Naive thymus-derived CD4-positive, alpha-beta T cell (primary cell): ENCODE data around the gene XPNPEP3. TPM values are rescaled to one million over a fixed set of nuclear protein-coding genes. Genes with fewer than 3 reads are reported as not detected.

ENCODE experiments used
- ATAC-seq: fragments of 150-1000 bp; cut with Tn5 transposase; 2 replicates; pipeline ENCODE4 v1.10.0; 2021; ENCODE audit warnings: mild to moderate bottlenecking, moderate library complexity
- CTCF ChIA-PET: fragments of 350-600 bp; sonication (Branson Sonifier 250); formaldehyde crosslinking; loops from one replicate; lab custom pipeline; 2021; ENCODE audit warnings: antibody characterized with exemption; lab: Charles Lee
- POLR2A ChIA-PET: fragments of 350-600 bp; sonication (Branson Sonifier 250); formaldehyde crosslinking; loops from one replicate; lab custom pipeline; 2021; ENCODE audit warnings: antibody characterized with exemption, inconsistent platforms; lab: Charles Lee
- DNase-seq, 9 donors: peaks; one replicate each; pipeline versions ENCODE4 v3.0.0 to v3.0.0-alpha.2; 2020 to 2022; ENCODE audit warnings: mixed read lengths in 1 of 9
- H3K27ac ChIP-seq: one replicate; pipeline ENCODE4 v1.7.0; 2013; ENCODE audit warnings: mild to moderate bottlenecking, low read depth, low read length, moderate library complexity
- H3K27me3 ChIP-seq, 2 donors: one replicate each; pipeline ENCODE4 v1.7.0; 2013; ENCODE audit warnings: low read length in 2 of 2, mild to moderate bottlenecking in 2 of 2, moderate library complexity in 2 of 2; ENCODE audit not compliant: control insufficient read depth in 2 of 2, insufficient read depth in 2 of 2
- H3K36me3 ChIP-seq, 3 experiments: 1 replicate in 2 of 3; 2 replicates in 1 of 3; pipeline ENCODE4 v1.7.0; 2013; ENCODE audit warnings: low read length in 3 of 3, mild to moderate bottlenecking in 3 of 3, moderate library complexity in 1 of 3; ENCODE audit not compliant: insufficient read depth in 3 of 3, control insufficient read depth in 2 of 3
- H3K4me1 ChIP-seq, 2 donors: one replicate each; pipeline ENCODE4 v1.7.0; 2013; ENCODE audit warnings: low read length in 2 of 2, mild to moderate bottlenecking in 2 of 2, moderate library complexity in 1 of 2; ENCODE audit not compliant: control insufficient read depth in 2 of 2, insufficient read depth in 2 of 2
- H3K4me3 ChIP-seq: 2 replicates; pipeline ENCODE4 v1.7.0; 2013; ENCODE audit warnings: mild to moderate bottlenecking, low read length
- H3K9me3 ChIP-seq, 3 experiments: 1 replicate in 2 of 3; 2 replicates in 1 of 3; pipeline ENCODE4 v1.7.0; 2013; ENCODE audit warnings: low read length in 3 of 3; ENCODE audit not compliant: control insufficient read depth in 2 of 3
- H3K27ac Mint-ChIP-seq, 9 donors: one replicate each; pipeline ENCODE4 v1.8.0; 2020 to 2022; ENCODE audit warnings: mixed read lengths in 9 of 9, mild to moderate bottlenecking in 8 of 9, moderate library complexity in 5 of 9, inconsistent platforms in 2 of 9
- H3K27me3 Mint-ChIP-seq, 5 donors: one replicate each; pipeline ENCODE4 v1.8.0; 2021 to 2022; ENCODE audit warnings: mixed read lengths in 5 of 5, mild to moderate bottlenecking in 1 of 5
- H3K36me3 Mint-ChIP-seq, 5 donors: one replicate each; pipeline ENCODE4 v1.8.0; 2020 to 2022; ENCODE audit warnings: mixed read lengths in 5 of 5, mild to moderate bottlenecking in 3 of 5, inconsistent platforms in 1 of 5
- H3K4me1 Mint-ChIP-seq, 7 donors: one replicate each; pipeline ENCODE4 v1.8.0; 2020 to 2022; ENCODE audit warnings: mixed read lengths in 7 of 7, mild to moderate bottlenecking in 3 of 7, inconsistent platforms in 1 of 7
- H3K4me3 Mint-ChIP-seq, 10 donors: one replicate each; pipeline ENCODE4 v1.8.0; 2020 to 2022; ENCODE audit warnings: mild to moderate bottlenecking in 10 of 10, mixed read lengths in 10 of 10, moderate library complexity in 6 of 10, inconsistent platforms in 2 of 10
- H3K9me3 Mint-ChIP-seq, 11 donors: one replicate each; pipeline ENCODE4 v1.8.0; 2020 to 2022; ENCODE audit warnings: mixed read lengths in 11 of 11, mild to moderate bottlenecking in 4 of 11, inconsistent platforms in 1 of 11, moderate library complexity in 1 of 11
- intact Hi-C, 2 donors: fragments of 100-400 bp; cut with micrococcal nuclease; formaldehyde crosslinking; loops; one replicate each; pipeline ENCODE4 v1.15.1; 2023
- polyA plus RNA-seq, 2 donors: library from polyadenylated mRNA; unstranded; fragments of 300-500 nt; fragmentation: Illumina TruSeq; gene quantifications; one replicate each; pipeline ENCODE4 v1.2.3, GENCODE V29; 2021
- total RNA-seq, 6 experiments: library from RNA in 5 of 6; stranded (reverse) in 5 of 6; gene quantifications; 1 replicate in 5 of 6; 2 replicates in 1 of 6; pipeline ENCODE4 v1.2.3 and lab custom pipeline; 2021 to 2026

The XPNPEP3 gene
- total and polyA plus RNA-seq, 7 experiments from 2014 or later: 14.4 to 21.8 (median 17.8) TPM

- intact Hi-C loops: no loop called here
- DNase-seq (no peak), ATAC-seq (no peak)
- ChIA-PET CTCF (no interaction called here), POLR2A (interaction anchor here (0.8 to 4.1 kb wide), 3 partner anchors 69 to 317 kb away, joined by 3 to 109 read pairs (median 3); partner anchors contain the start of genes EP300 and MRTFA)
- Mint-ChIP-seq H3K4me1 (peaks cover 20 to 48% (median 44%) of the 10 kb centered on the region in 7 donors), H3K36me3 (peaks cover 0 to 17% (median 7%) of the 10 kb centered on the region in 5 donors), H3K27ac (peak overlapping the region in 8 of 9 donors; percentile 1 to 100 (median 72)), H3K4me3 (peak overlapping the region in 9 of 10 donors; percentile 4 to 61 (median 22)), H3K27me3 (no peaks in the 10 kb centered on the region), H3K9me3 (peaks cover 0 to 6% (median 0%) of the 10 kb centered on the region in 11 donors)
- Histone ChIP-seq H3K9me3 (no peaks in the 10 kb centered on the region), H3K36me3 (peaks cover 0 to 23% (median 6%) of the 10 kb centered on the region in 3 experiments), H3K27ac (peak overlapping the region; percentile 99), H3K27me3 (no peaks in the 10 kb centered on the region), H3K4me3 (no peak overlapping the region), H3K4me1 (peaks cover 16 to 19% of the 10 kb centered on the region in 2 donors)
These were observed 96.5 kb downstream of the XPNPEP3 start for GRCh38 chr22:40953471-40953870.

- H3K36me3 ChIP-seq: peaks cover 0 to 23% (median 6%) of the 10 kb centered on the region in 3 experiments
- peaks cover 20 to 52% (median 48%) of the 10 kb centered on the region in 7 donors for H3K4me1 Mint-ChIP-seq
- POLR2A ChIA-PET: interaction anchor here (1.6 to 4.1 kb wide), 2 partner anchors 68 to 138 kb away, joined by 3 to 109 read pairs; partner anchors contain the start of gene EP300
These were observed 97.2 kb downstream of the XPNPEP3 start for GRCh38 chr22:40954113-40954512.

GRCh38 chr22:40955571-40955970, 98.6 kb downstream of the XPNPEP3 start:
- ChIA-PET POLR2A (no interaction called here), CTCF (interaction anchor here (0.8 kb wide), 1 partner anchor 33 kb away, joined by 3 read pairs; no protein-coding TSS in a partner anchor)
- Mint-ChIP-seq H3K36me3 (peaks cover 0 to 20% (median 13%) of the 10 kb centered on the region in 5 donors), H3K9me3 (peaks cover 0 to 6% (median 0%) of the 10 kb centered on the region in 11 donors), H3K27me3 (no peaks in the 10 kb centered on the region), H3K4me3 (no peak overlapping the region), H3K27ac (no peak overlapping the region), H3K4me1 (peaks cover 28 to 62% (median 50%) of the 10 kb centered on the region in 7 donors)
- Histone ChIP-seq H3K9me3 (no peaks in the 10 kb centered on the region), H3K4me3 (no peak overlapping the region), H3K4me1 (peaks cover 16 to 19% of the 10 kb centered on the region in 2 donors), H3K27ac (no peak overlapping the region), H3K27me3 (no peaks in the 10 kb centered on the region), H3K36me3 (peaks cover 0 to 27% (median 6%) of the 10 kb centered on the region in 3 experiments)
- intact Hi-C loops: no loop called here
- DNase-seq: no peak
- ATAC-seq: no peak

More at GRCh38 chr22:40954113-40954512, 97.2 kb downstream of the XPNPEP3 start:
- Histone ChIP-seq H3K4me1 (peaks cover 16 to 19% of the 10 kb centered on the region in 2 donors), H3K27ac (peak overlapping the region; percentile 99), H3K4me3 (no peak overlapping the region), H3K9me3 (no peaks in the 10 kb centered on the region), H3K27me3 (no peaks in the 10 kb centered on the region)
- Mint-ChIP-seq H3K4me3 (peak overlapping the region in 2 of 10 donors; percentile 22 to 38), H3K27me3 (no peaks in the 10 kb centered on the region), H3K27ac (peak overlapping the region in 5 of 9 donors; percentile 19 to 74 (median 27)), H3K9me3 (peaks cover 0 to 6% (median 0%) of the 10 kb centered on the region in 11 donors), H3K36me3 (peaks cover 0 to 17% (median 7%) of the 10 kb centered on the region in 5 donors)
- intact Hi-C loops: no loop called here
- DNase-seq (no peak), ATAC-seq (no peak)
- CTCF ChIA-PET: no interaction called here

GRCh38 chr22:40957601-40958000, 100.7 kb downstream of the XPNPEP3 start:
- no peaks in the 10 kb centered on the region for H3K27me3 ChIP-seq
- peaks cover 0 to 20% (median 13%) of the 10 kb centered on the region in 5 donors for H3K36me3 Mint-ChIP-seq
- peaks cover 7 to 11% of the 10 kb centered on the region in 2 donors for H3K4me1 ChIP-seq
- intact Hi-C loops: no loop called here
- ATAC-seq (no peak), DNase-seq (no peak)
- H3K27me3 Mint-ChIP-seq: no peaks in the 10 kb centered on the region
- peaks cover 22 to 51% (median 46%) of the 10 kb centered on the region in 7 donors for H3K4me1 Mint-ChIP-seq
- no peak overlapping the region for H3K4me3 Mint-ChIP-seq
- H3K9me3 Mint-ChIP-seq: no peaks in the 10 kb centered on the region
- POLR2A ChIA-PET: interaction anchor here (0.9 to 1.0 kb wide), 2 partner anchors 10 to 101 kb away, joined by 3 read pairs; partner anchors contain the start of genes ST13 and XPNPEP3
- H3K36me3 ChIP-seq: peaks cover 0 to 34% (median 6%) of the 10 kb centered on the region in 3 experiments
- H3K4me3 ChIP-seq: no peak overlapping the region
- H3K27ac ChIP-seq: no peak overlapping the region
- CTCF ChIA-PET: interaction anchor here (0.6 kb wide), 1 partner anchor 142 kb away, joined by 3 read pairs; no protein-coding TSS in a partner anchor
- no peaks in the 10 kb centered on the region for H3K9me3 ChIP-seq
- H3K27ac Mint-ChIP-seq: peak overlapping the region in 1 of 9 donors; percentile 38

- Histone ChIP-seq H3K4me1 (peaks cover under 1 to 4% of the 10 kb centered on the region in 2 donors), H3K36me3 (peaks cover 0 to 37% (median 6%) of the 10 kb centered on the region in 3 experiments), H3K27me3 (no peaks in the 10 kb centered on the region), H3K9me3 (no peaks in the 10 kb centered on the region), H3K27ac (no peak overlapping the region), H3K4me3 (no peak overlapping the region)
- H3K36me3 Mint-ChIP-seq: peaks cover 0 to 19% (median 12%) of the 10 kb centered on the region in 5 donors
- POLR2A ChIA-PET: interaction anchor here (0.9 kb wide), 1 partner anchor 102 kb away, joined by 3 read pairs; the partner anchor contains the start of genes ST13 and XPNPEP3
- H3K4me1 Mint-ChIP-seq: peaks cover 19 to 44% (median 39%) of the 10 kb centered on the region in 7 donors
- CTCF ChIA-PET: interaction anchor here (0.7 kb wide), 1 partner anchor 140 kb away, joined by 3 read pairs; no protein-coding TSS in a partner anchor
- no peaks in the 10 kb centered on the region for H3K27me3 Mint-ChIP-seq
- no peak for DNase-seq
- no peak overlapping the region for H3K4me3 Mint-ChIP-seq
- H3K27ac Mint-ChIP-seq: peak overlapping the region in 4 of 9 donors; percentile 27 to 75 (median 50)
- intact Hi-C loops: no loop called here
- no peaks in the 10 kb centered on the region for H3K9me3 Mint-ChIP-seq
- no peak for ATAC-seq
These were observed 101.4 kb downstream of the XPNPEP3 start for GRCh38 chr22:40958299-40958698.

- Histone ChIP-seq H3K4me1 (no peaks in the 10 kb centered on the region), H3K36me3 (peaks cover 7 to 47% (median 12%) of the 10 kb centered on the region in 3 experiments), H3K27me3 (no peaks in the 10 kb centered on the region), H3K4me3 (no peak overlapping the region), H3K9me3 (no peaks in the 10 kb centered on the region), H3K27ac (no peak overlapping the region)
- ATAC-seq (no peak), DNase-seq (no peak)
- Mint-ChIP-seq H3K4me3 (no peak overlapping the region), H3K27me3 (no peaks in the 10 kb centered on the region), H3K4me1 (peaks cover 8 to 26% (median 24%) of the 10 kb centered on the region in 7 donors), H3K9me3 (no peaks in the 10 kb centered on the region), H3K27ac (peak overlapping the region in 7 of 9 donors; percentile 5 to 78 (median 63)), H3K36me3 (peaks cover 0 to 17% (median 7%) of the 10 kb centered on the region in 5 donors)
- intact Hi-C loops: no loop called here
- ChIA-PET CTCF (interaction anchor here (0.7 kb wide), 1 partner anchor 37 kb away, joined by 3 read pairs; no protein-coding TSS in a partner anchor), POLR2A (interaction anchor here (2.4 kb wide), 1 partner anchor 9 kb away, joined by 9 read pairs; the partner anchor contains the start of gene RBX1)
These were observed 103.2 kb downstream of the XPNPEP3 start for GRCh38 chr22:40960145-40960544.
